Progenitor cell of endocrine pancreas (in vitro differentiated cells): ENCODE measurements around the gene FAM200B. TPM values are rescaled to one million over a fixed set of nuclear protein-coding genes. Genes with fewer than 3 reads are reported as not detected.

Experiments
- DNase-seq: peaks from one replicate; pipeline ENCODE4 v3.0.0; 2021; ENCODE audit warnings: low spot score; ENCODE audit not compliant: unreplicated experiment
- H3K27ac Mint-ChIP-seq: 2 replicates; pipeline ENCODE4 v1.8.0; 2021; ENCODE audit warnings: mild to moderate bottlenecking, moderate library complexity, mixed read lengths
- H3K27me3 Mint-ChIP-seq: 2 replicates; pipeline ENCODE4 v1.8.0; 2021; ENCODE audit warnings: mixed read lengths
- H3K36me3 Mint-ChIP-seq: 2 replicates; pipeline ENCODE4 v1.8.0; 2022; ENCODE audit warnings: mixed read lengths; ENCODE audit not compliant: insufficient read depth
- H3K4me1 Mint-ChIP-seq: 2 replicates; pipeline ENCODE4 v1.8.0; 2021; ENCODE audit warnings: low read depth, mixed read lengths
- H3K4me3 Mint-ChIP-seq: 2 replicates; pipeline ENCODE4 v1.8.0; 2021; ENCODE audit warnings: low read depth, mild to moderate bottlenecking, moderate library complexity, mixed read lengths
- H3K9me3 Mint-ChIP-seq: 2 replicates; pipeline ENCODE4 v1.8.0; 2021; ENCODE audit warnings: low read depth, mixed read lengths
- total RNA-seq: library from RNA; stranded (reverse); gene quantifications from 2 replicates; pipeline ENCODE4 v1.2.1, GENCODE V29; 2021
- TF ChIP-seq, protein P1 (sequence below): fragments of 200-600 bp; sonication (generic); IDR thresholded peaks from one replicate; pipeline ENCODE4 v1.5.0; 2021; ENCODE audit warnings: antibody characterized with exemption, mild to moderate bottlenecking; ENCODE audit not compliant: unreplicated experiment

Gene FAM200B
- total RNA-seq, 1 donor from 2014 or later, result 29.0 TPM

DNA sequence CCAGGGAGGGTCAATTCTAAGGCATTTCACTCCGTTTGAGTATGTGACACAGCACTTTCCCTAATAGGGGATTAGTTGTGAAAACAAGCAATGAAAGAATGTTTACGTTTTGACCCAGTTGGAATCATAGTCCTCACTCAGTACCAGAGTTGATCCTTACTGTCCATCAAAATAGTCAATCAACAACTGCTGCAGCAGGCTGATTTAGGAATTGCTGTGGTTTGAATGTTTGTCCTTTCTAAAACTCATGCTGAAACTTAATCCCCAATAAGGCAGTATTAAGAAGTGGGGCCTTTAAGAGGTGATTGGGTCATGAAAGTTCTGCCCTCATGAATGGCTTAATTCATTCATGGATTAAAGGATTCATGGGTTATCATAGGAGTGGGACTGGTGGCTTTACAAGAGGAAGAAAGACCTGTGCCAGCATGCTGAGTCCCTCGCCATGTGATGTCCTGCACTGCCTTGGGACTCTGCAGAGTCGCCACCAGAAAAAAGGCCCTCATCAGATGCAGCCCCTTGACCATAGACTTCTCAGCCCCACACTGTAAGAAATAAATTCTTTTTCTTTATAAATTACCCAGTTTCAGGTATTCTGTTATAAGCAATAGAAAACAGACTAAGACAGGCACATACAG lies 23.4 kb upstream of the FAM200B start:
- DNase-seq, result no peak
- H3K4me3 Mint-ChIP-seq, result no peak overlapping the region
- no peaks in the 10 kb centered on the region for H3K27me3 Mint-ChIP-seq
- H3K4me1 Mint-ChIP-seq, result peaks cover 23% of the 10 kb centered on the region
- no peaks in the 10 kb centered on the region for H3K9me3 Mint-ChIP-seq
- TF ChIP-seq, protein P1, sequence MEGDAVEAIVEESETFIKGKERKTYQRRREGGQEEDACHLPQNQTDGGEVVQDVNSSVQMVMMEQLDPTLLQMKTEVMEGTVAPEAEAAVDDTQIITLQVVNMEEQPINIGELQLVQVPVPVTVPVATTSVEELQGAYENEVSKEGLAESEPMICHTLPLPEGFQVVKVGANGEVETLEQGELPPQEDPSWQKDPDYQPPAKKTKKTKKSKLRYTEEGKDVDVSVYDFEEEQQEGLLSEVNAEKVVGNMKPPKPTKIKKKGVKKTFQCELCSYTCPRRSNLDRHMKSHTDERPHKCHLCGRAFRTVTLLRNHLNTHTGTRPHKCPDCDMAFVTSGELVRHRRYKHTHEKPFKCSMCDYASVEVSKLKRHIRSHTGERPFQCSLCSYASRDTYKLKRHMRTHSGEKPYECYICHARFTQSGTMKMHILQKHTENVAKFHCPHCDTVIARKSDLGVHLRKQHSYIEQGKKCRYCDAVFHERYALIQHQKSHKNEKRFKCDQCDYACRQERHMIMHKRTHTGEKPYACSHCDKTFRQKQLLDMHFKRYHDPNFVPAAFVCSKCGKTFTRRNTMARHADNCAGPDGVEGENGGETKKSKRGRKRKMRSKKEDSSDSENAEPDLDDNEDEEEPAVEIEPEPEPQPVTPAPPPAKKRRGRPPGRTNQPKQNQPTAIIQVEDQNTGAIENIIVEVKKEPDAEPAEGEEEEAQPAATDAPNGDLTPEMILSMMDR, result no peak
- no peak overlapping the region for H3K27ac Mint-ChIP-seq
- no peaks in the 10 kb centered on the region for H3K36me3 Mint-ChIP-seq

DNA sequence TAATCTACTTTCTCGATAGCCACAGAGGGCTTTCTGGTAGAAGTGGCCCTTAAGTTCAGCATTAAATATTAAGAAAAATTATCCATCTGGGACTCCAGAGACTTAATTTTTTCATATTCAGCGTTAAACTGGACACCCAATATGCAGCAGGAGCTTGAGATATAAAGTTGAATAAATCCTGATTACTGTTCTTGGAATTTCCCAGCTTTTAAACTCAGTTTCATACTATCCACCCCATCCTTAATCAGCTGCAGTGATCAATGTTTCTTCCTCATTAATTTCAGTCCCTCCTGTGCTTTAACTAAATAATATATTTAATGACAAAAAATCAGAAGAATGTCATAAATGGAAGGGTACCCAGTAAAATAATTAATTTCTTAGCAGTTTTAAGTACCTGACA lies 22.8 kb upstream of the FAM200B start:
- Mint-ChIP-seq H3K27me3 (no peaks in the 10 kb centered on the region), H3K27ac (no peak overlapping the region), H3K4me3 (no peak overlapping the region), H3K36me3 (no peaks in the 10 kb centered on the region), H3K9me3 (no peaks in the 10 kb centered on the region), H3K4me1 (peaks cover 18% of the 10 kb centered on the region)
- no peak for DNase-seq
- TF ChIP-seq, protein P1, result no peak

DNA sequence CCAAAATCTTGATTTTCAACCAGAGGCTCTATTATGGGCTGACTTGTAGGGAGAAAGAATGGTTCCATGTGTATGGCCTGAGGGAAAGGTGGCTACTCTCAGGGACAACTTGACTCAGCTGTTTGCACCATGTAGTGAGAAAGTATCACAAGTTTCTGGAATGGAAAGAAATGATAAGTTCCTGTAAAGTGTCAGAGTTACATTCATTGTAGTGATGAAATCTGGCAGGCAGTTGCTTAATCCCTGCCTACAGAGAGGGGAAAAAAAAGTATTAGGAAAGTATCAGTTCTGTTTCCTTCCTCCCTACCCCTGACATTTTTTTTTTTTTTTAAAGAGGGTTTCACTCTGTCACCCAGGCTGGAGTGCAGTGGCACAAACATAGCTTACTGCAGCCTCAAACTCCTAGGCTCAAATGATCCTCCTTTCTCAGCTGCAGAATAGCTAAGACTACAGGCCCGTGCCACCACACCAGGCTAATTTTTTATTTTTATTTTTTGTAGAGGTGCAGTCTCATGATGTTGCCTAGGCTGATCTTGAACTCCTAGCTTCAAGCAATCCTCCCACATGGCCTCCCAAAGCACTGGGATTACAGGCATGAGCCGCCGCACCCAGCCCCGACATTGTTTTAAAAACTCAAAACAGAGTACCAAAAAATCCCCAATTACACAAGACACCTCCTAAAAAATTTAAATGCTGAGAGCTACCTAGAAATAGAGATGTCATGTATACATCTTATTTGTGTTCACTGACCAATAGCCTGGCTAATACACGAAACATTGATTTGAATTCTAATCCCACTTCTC lies 21.7 kb upstream of the FAM200B start:
- peaks cover 19% of the 10 kb centered on the region for H3K4me1 Mint-ChIP-seq
- H3K27me3 Mint-ChIP-seq, result no peaks in the 10 kb centered on the region
- H3K4me3 Mint-ChIP-seq, result no peak overlapping the region
- H3K27ac Mint-ChIP-seq, result no peak overlapping the region
- no peaks in the 10 kb centered on the region for H3K36me3 Mint-ChIP-seq
- no peak for DNase-seq
- TF ChIP-seq, protein P1, result no peak
- H3K9me3 Mint-ChIP-seq, result no peaks in the 10 kb centered on the region

DNA sequence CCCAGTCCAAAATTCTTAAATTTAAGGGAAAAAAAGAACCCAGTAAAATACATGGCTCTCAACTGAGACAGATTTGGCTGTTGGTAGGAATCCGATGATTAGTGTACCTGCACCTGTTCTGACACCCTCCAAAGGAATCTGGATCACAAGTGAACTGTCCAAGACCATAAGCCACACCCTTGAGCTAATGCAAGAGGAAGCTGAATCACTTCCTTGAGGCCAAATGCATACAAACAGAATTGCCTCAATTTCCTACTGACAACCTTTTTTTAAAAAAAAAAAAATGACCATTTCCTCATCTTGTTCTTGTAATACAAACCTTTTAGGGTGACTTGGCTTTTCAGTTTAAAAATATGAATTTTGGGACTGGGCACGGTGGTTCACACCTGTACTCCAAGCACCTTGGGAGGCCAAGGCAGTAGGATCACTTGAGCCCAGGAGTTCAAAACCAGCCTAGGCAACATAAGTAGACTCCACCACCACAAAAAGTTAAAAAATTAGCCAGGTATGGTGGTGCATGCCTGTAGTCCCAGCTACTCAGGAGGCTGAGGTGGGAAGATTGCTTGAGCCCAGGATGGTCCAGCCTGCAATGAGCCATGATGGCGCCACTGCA lies 15.8 kb upstream of the FAM200B start:
- Mint-ChIP-seq H3K27ac (no peak overlapping the region), H3K27me3 (no peaks in the 10 kb centered on the region), H3K4me3 (no peak overlapping the region), H3K9me3 (no peaks in the 10 kb centered on the region), H3K36me3 (peaks cover 4% of the 10 kb centered on the region), H3K4me1 (peaks cover 4% of the 10 kb centered on the region)
- no peak for DNase-seq
- TF ChIP-seq, protein P1, result no peak

DNA sequence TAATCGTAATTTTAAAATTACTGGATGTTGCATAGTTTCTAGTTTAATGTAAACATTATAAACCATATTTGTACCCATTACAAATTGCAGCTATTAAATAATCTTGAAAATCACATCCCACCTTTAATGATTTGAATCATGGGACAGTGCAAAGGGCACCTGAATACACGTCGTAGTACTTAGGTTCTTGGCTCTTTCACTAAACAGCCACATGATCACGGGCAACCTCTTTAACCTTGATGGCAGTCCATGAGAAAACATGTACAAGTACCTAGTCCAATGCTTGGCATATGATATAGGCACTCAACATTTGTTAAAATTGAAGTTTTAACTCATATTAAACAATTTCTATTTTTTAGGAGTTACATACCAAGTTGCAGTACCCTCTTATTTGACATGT lies 14.6 kb upstream of the FAM200B start:
- Mint-ChIP-seq H3K27me3 (no peaks in the 10 kb centered on the region), H3K4me1 (peaks cover 4% of the 10 kb centered on the region), H3K27ac (no peak overlapping the region), H3K9me3 (no peaks in the 10 kb centered on the region), H3K36me3 (peaks cover 6% of the 10 kb centered on the region), H3K4me3 (no peak overlapping the region)
- TF ChIP-seq, protein P1, result no peak
- no peak for DNase-seq
